HG03039 (cell line): Measurements from ENCODE around the gene CAMK1D.
"Not testable (repeated sequence)": the region's sequence is repeated elsewhere in the genome, so short reads cannot be mapped to it uniquely, and the experiment has no call there.

ENCODE experiments used
- ATAC-seq: cut with Tn5 transposase; IDR thresholded peaks from one replicate; pipeline ENCODE4 v1.9.1; 2021; ENCODE audit warnings: mild to moderate bottlenecking, moderate library complexity; ENCODE audit not compliant: unreplicated experiment

Gene CAMK1D

DNA sequence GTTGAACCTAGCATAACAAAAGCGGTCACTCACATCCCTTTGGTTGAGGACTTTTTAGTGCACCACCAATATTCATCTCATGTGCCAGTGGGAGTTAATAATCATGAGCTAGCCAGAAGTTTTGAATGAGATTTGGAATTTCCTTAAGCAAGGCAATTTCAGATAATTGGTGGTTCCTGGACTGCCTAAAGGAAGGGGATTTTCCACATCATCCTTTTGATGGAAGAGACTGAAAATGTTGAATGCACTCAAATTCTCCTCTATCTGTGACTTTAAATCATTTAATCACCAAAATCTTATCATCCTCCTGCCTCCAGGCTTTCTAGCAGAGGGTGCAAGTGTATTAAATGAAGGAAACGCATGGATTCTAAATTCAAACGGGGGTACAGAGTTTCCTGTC lies 391.5 kb downstream of the CAMK1D start:
- no peak for ATAC-seq

DNA sequence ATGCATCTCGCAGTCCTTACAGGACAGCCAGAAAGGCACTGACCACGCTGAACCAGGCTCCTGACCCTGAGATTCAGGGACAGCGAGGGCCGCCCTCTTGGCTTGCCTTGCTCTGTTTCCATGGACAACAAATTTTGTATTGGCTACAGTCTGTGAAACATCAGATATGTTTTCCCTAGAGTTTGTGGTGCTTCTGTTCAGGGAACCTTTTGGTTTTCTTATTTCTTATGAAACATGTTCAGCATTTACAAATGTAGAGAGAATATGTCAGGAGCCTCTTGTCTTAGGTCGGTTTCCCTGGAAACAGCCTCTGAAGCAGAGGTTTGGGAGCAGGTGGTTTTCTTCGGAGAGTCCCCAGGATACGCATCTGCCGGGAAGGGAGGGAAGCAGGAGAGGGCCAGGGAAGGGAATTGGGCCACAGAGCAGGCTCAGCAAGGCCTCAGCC lies 392.0 kb downstream of the CAMK1D start:
- no peak for ATAC-seq

DNA sequence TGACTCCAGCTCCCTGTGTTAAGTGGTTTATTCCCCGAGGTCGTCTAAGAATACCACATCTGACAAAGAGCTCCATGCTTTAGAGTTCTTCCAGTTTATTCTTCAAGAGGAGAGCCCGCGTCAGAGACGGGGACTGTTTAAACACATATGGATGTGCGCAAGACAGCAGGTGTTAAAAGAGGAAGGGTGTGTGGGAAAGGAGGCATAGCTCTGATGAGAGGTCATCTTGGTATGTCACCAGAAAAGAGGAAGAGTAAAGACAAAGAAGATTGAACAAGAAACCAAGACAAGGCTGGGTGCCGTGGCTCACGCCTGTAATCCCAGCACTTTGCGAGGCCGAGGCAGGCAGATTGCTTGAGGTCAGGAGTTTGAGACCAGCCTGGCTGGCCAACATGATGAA lies 393.4 kb downstream of the CAMK1D start:
- no peak for ATAC-seq

GRCh38 chr10:12743466-12743865 lies 394.1 kb downstream of the CAMK1D start:
- not testable (repeated sequence) for ATAC-seq

- no peak for ATAC-seq
Measured at GRCh38 chr10:12743941-12744340, 394.6 kb downstream of the CAMK1D start.

DNA sequence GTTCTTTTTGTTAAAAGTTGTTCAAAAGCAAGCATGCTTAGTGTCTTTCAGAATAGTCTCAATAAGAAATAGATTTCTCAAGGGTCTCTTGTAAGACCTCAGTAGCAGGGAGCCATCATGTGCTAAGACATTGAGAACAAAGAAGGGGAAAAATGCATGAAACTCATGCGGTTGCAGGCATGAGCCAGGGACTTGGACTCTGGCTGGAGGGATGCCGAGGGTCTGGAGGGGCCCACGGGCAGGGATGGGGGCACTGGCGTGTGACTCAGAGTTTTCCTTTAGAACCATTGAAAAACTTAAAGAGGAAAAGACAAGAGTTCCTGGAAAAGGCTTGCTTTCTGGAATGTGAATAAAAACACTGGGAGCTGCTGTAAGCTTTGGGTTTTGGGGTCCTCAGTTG lies 398.8 kb downstream of the CAMK1D start:
- no peak for ATAC-seq

GRCh38 chr10:12749760-12750478 lies 400.6 kb downstream of the CAMK1D start:
- no peak for ATAC-seq

DNA sequence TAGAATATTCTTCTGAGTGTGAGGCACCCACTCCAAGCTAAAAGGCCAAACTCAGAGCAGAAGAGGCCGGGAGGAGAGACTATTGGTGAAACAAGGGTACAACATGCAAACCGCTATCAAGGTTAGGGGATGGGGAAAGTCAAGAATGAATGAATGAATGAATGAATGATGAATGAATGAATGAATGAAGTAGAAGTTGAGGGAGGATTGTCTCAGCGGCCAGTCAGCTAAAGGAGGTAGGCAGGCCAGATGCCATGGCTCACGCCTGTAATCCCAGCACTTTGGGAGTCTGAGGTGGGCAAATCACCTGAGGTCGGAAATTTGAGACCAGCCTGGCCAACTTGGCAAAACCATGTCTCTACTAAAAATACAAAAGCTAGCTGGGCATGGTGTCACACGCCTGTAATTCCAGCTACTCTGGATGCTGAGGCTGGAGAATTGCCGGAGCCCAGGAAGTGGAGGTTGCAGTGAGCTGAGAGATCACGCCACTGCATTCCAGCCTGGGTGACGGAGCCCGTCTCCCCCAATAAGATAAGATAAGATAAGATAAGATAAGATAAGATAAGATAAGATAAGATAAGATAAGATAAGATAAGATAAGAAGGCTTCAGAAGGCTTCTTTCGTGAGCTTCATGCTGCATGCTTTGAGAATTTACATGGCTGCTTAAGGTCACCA lies 401.3 kb downstream of the CAMK1D start:
- no peak for ATAC-seq

DNA sequence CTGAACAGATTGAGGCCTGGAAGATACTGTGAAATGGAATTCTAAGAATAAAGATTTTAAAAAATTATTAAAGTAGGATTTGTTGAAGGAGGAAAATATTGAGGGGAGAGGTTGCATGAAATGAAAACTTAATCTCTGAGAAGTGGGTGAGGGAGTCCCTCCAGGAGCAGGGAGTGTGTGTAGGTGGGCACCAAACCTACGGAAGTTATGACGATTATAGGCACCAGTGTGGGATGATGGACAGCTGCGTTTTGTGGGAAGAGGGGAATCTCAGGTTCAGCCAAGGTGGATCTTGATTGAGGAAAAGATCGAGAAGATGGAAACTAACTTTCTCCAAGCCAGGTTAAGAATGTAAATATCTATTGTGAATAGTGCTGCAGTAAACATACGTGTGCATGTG lies 405.7 kb downstream of the CAMK1D start:
- ATAC-seq = no peak

- ATAC-seq = no peak
Measured at GRCh38 chr10:12757351-12757750, 408.0 kb downstream of the CAMK1D start.

- ATAC-seq = no peak
Measured at GRCh38 chr10:12758271-12758670, 408.9 kb downstream of the CAMK1D start.

GRCh38 chr10:12766223-12766622 lies 416.9 kb downstream of the CAMK1D start:
- no peak for ATAC-seq

GRCh38 chr10:12768156-12769100 lies 419.1 kb downstream of the CAMK1D start:
- ATAC-seq = no peak

DNA sequence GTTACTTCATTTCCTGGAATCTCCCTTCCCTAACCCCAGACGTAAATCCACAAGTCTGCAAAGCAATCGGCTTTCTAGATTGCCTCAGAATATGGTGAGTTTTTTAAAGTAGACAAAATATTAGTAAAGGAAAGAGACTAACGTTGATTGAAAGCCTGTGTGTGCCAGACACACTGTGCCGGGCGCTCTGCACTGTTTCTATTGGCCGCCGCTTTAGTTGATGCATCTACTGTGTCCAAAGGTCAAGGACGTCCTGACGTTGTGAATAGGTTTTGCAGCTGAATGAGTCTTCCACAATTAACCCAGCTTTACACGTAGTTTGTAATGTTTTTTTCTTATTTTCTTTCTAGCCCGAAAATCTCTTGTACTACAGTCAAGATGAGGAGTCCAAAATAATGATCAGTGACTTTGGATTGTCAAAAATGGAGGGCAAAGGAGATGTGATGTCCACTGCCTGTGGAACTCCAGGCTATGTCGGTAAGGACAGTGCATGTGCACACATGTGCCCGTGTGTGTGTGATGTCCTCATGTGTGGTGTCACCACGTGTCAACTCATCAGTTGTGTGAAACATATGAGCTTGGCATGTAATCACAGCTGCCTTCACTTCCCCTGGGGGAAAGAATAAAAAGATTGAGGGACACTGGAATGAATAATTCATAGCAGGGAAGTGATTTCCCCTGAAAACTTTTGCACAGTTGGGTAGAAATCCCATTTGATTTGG lies 420.1 kb downstream of the CAMK1D start:
- ATAC-seq = no peak

GRCh38 chr10:12771981-12772760 lies 422.8 kb downstream of the CAMK1D start:
- ATAC-seq = no peak

- no peak for ATAC-seq
Measured at GRCh38 chr10:12772797-12773587, 423.6 kb downstream of the CAMK1D start.

GRCh38 chr10:12774204-12774894 lies 425.0 kb downstream of the CAMK1D start:
- no peak for ATAC-seq

- ATAC-seq = no peak
Measured at GRCh38 chr10:12777840-12778585, 428.7 kb downstream of the CAMK1D start.
